PC-3 (cell line): ENCODE data around the gene GMDS. TPM values are rescaled to one million over a fixed set of nuclear protein-coding genes. Genes with fewer than 3 reads are reported as not detected.

Experiments used
- ATAC-seq: fragments of 200-7000 bp; cut with Tn5 transposase; 2 replicates; pipeline ENCODE4 v1.9.1; 2020; ENCODE audit warnings: mild to moderate bottlenecking, moderate library complexity
- BruUV-seq: library from RNA; stranded (reverse); fragments of 400-500 nt; replicated peaks from 2 replicates; lab custom pipeline; 2021; lab: Mats Ljungman, UMichigan
- CTCF ChIA-PET: fragments of 300-600 bp; sonication (Branson Sonifier 250); formaldehyde crosslinking; loops from one replicate; lab custom pipeline; 2022; ENCODE audit warnings: antibody characterized with exemption; lab: Charles Lee
- POLR2A ChIA-PET: fragments of 300-600 bp; sonication (Branson Sonifier 250); formaldehyde crosslinking; loops from one replicate; lab custom pipeline; 2022; ENCODE audit warnings: antibody characterized with exemption; ENCODE audit not compliant: unreplicated experiment; lab: Charles Lee
- DNase-seq: peaks from one replicate; pipeline ENCODE4 v3.0.0-alpha.2; 2015
- H2AFZ ChIP-seq: fragments of 300-600 bp; sonication (generic); 2 replicates; pipeline ENCODE4 v1.6.0; 2016; ENCODE audit warnings: antibody characterized with exemption, low read length
- H3F3A ChIP-seq: fragments of 300-600 bp; sonication (generic); one replicate; pipeline ENCODE4 v1.6.0; 2017; ENCODE audit warnings: antibody characterized with exemption, low read length, control low read depth, mild to moderate bottlenecking; ENCODE audit not compliant: unreplicated experiment
- H3K27ac ChIP-seq: fragments of 300-600 bp; sonication (generic); 2 replicates; pipeline ENCODE4 v1.5.1; 2016; ENCODE audit warnings: mild to moderate bottlenecking, low read length
- H3K27me3 ChIP-seq: fragments of 300-600 bp; sonication (generic); 2 replicates; pipeline ENCODE4 v1.6.1; 2016; ENCODE audit warnings: low read length, mixed read lengths
- H3K36me3 ChIP-seq: fragments of 300-600 bp; sonication (generic); 2 replicates; pipeline ENCODE4 v1.6.1; 2016; ENCODE audit warnings: low read depth, mixed run types, low read length, mixed read lengths
- H3K4me1 ChIP-seq: fragments of 300-600 bp; sonication (generic); 2 replicates; pipeline ENCODE4 v1.5.1; 2016; ENCODE audit warnings: low read length; ENCODE audit not compliant: insufficient read depth
- H3K4me2 ChIP-seq: fragments of 300-600 bp; sonication (generic); 2 replicates; pipeline ENCODE4 v1.6.0; 2016; ENCODE audit warnings: low read length
- H3K4me3 ChIP-seq: fragments of 300-600 bp; sonication (generic); 2 replicates; pipeline ENCODE4 v1.5.1; 2016; ENCODE audit warnings: mild to moderate bottlenecking, low read length, mixed read lengths
- H3K79me2 ChIP-seq: fragments of 300-600 bp; sonication (generic); 2 replicates; pipeline ENCODE4 v1.6.1; 2017; ENCODE audit warnings: low read length, mixed read lengths
- H3K9ac ChIP-seq: fragments of 300-600 bp; sonication (generic); 2 replicates; pipeline ENCODE4 v1.6.0; 2016; ENCODE audit warnings: mild to moderate bottlenecking, low read length
- H3K9me2 ChIP-seq: fragments of 300-600 bp; sonication (generic); replicated peaks from 2 replicates; pipeline ENCODE4 v1.6.1; 2016; ENCODE audit warnings: mixed run types, low read length, mixed read lengths
- H3K9me3 ChIP-seq: fragments of 300-600 bp; sonication (generic); 2 replicates; pipeline ENCODE4 v1.6.1; 2016; ENCODE audit warnings: low read length, mixed read lengths
- H4K20me1 ChIP-seq: fragments of 300-600 bp; sonication (generic); 2 replicates; pipeline ENCODE4 v1.6.1; 2016; ENCODE audit warnings: low read length, mixed read lengths
- CTCF ChIP-seq: fragments of 300-600 bp; sonication (generic); conservative IDR thresholded peaks from 2 replicates; pipeline ENCODE4 v1.5.1; 2017; ENCODE audit warnings: antibody characterized with exemption, low read depth, mild to moderate bottlenecking, low read length
- EZH2 ChIP-seq: fragments of 300-600 bp; sonication (generic); IDR thresholded peaks from one replicate; pipeline ENCODE4 v1.6.1; 2017; ENCODE audit warnings: antibody characterized with exemption, mild to moderate bottlenecking, low read length; ENCODE audit not compliant: unreplicated experiment
- EZH2phosphoT487 ChIP-seq: fragments of 300-600 bp; sonication (generic); IDR thresholded peaks from 2 replicates; pipeline ENCODE4 v1.6.1; 2018; ENCODE audit warnings: mild to moderate bottlenecking, antibody characterized with exemption, low read length, borderline replicate concordance
- intact Hi-C: fragments of 100-400 bp; cut with micrococcal nuclease; formaldehyde crosslinking; loops from 2 replicates; pipeline ENCODE4 v1.9.0; 2023
- total RNA-seq: library from RNA; depleted of rRNA; stranded (reverse); fragments of >200 nt; gene quantifications from 2 replicates; pipeline ENCODE4 v1.2.3, GENCODE V29; 2014

GMDS gene
- total RNA-seq, 1 experiment from 2014 or later: 18.3 TPM

- DNase-seq (peak; percentile 62), ATAC-seq (no peak; the same call in 1 of the 2 replicates)
- H3K9me3 ChIP-seq: no peaks in the 10 kb centered on the region
- H3K27ac ChIP-seq: peak overlapping the region; percentile 82
- intact Hi-C loops: loop anchor here (5.0 to 10.0 kb wide), 2 partner anchors 35 to 47 kb away; no protein-coding TSS in a partner anchor
- H3K27me3 ChIP-seq: no peaks in the 10 kb centered on the region
- no peak overlapping the region for H3K9ac ChIP-seq
- no peak overlapping the region for H3K4me3 ChIP-seq
- no peaks in the 10 kb centered on the region for H3K9me2 ChIP-seq
- BruUV-seq: no TSS peak
- peak overlapping the region; percentile 45 for H3K4me2 ChIP-seq
- H3F3A ChIP-seq: no peaks in the 10 kb centered on the region
- peaks cover 22% of the 10 kb centered on the region for H3K4me1 ChIP-seq
- no peak for TF ChIP-seq EZH2phosphoT487
- no peak for TF ChIP-seq EZH2
- no peak for TF ChIP-seq CTCF
- H4K20me1 ChIP-seq: no peaks in the 10 kb centered on the region
- no peak overlapping the region for H2AFZ ChIP-seq
- ChIA-PET CTCF (no interaction called here), POLR2A (interaction anchor here (0.5 to 0.7 kb wide), 2 partner anchors 153 to 544 kb away, joined by 3 read pairs; no protein-coding TSS in a partner anchor)
- H3K79me2 ChIP-seq: peaks cover 83% of the 10 kb centered on the region
- no peaks in the 10 kb centered on the region for H3K36me3 ChIP-seq
Measured at GRCh38 chr6:2162079-2162445, 83.3 kb downstream of the GMDS start.

- Histone ChIP-seq H3K4me1 (peaks cover 22% of the 10 kb centered on the region), H4K20me1 (no peaks in the 10 kb centered on the region), H3K9ac (no peak overlapping the region), H3K9me2 (no peaks in the 10 kb centered on the region), H3K27ac (no peak overlapping the region), H3K4me2 (no peak overlapping the region), H3K9me3 (no peaks in the 10 kb centered on the region), H3F3A (no peaks in the 10 kb centered on the region), H2AFZ (no peak overlapping the region), H3K79me2 (peaks cover 65% of the 10 kb centered on the region), H3K36me3 (no peaks in the 10 kb centered on the region), H3K4me3 (no peak overlapping the region), H3K27me3 (no peaks in the 10 kb centered on the region)
- DNase-seq (peak; percentile 25), ATAC-seq (no peak)
- TF ChIP-seq EZH2phosphoT487: no peak
- peak; percentile 52 for TF ChIP-seq CTCF
- ChIA-PET CTCF (no interaction called here), POLR2A (no interaction called here)
- no TSS peak for BruUV-seq
- intact Hi-C loops: no loop called here
Measured at GRCh38 chr6:2158596-2159271, 86.7 kb downstream of the GMDS start.

- Histone ChIP-seq H2AFZ (no peak overlapping the region), H3K4me1 (peaks cover 15% of the 10 kb centered on the region), H3F3A (no peaks in the 10 kb centered on the region), H3K4me3 (no peak overlapping the region), H3K9ac (no peak overlapping the region), H3K4me2 (no peak overlapping the region), H3K9me2 (no peaks in the 10 kb centered on the region), H3K79me2 (peaks cover 62% of the 10 kb centered on the region), H3K36me3 (no peaks in the 10 kb centered on the region), H3K9me3 (no peaks in the 10 kb centered on the region), H4K20me1 (no peaks in the 10 kb centered on the region), H3K27me3 (no peaks in the 10 kb centered on the region), H3K27ac (no peak overlapping the region)
- ChIA-PET CTCF (no interaction called here), POLR2A (no interaction called here)
- no peak for TF ChIP-seq EZH2phosphoT487
- TF ChIP-seq EZH2: no peak
- TF ChIP-seq CTCF: no peak
- intact Hi-C loops: no loop called here
- BruUV-seq: no TSS peak
- ATAC-seq: no peak
- DNase-seq: no peak
Measured at GRCh38 chr6:2157441-2158127, 87.8 kb downstream of the GMDS start.
